ENCODE results near the gene GGN. TPM values are rescaled to one million over a fixed set of nuclear protein-coding genes. Genes with fewer than 3 reads are reported as not detected.
"Not testable (repeated sequence)": the region's sequence is repeated elsewhere in the genome, so short reads cannot be mapped to it uniquely, and the experiment has no call there.

Gene GGN, protein sequence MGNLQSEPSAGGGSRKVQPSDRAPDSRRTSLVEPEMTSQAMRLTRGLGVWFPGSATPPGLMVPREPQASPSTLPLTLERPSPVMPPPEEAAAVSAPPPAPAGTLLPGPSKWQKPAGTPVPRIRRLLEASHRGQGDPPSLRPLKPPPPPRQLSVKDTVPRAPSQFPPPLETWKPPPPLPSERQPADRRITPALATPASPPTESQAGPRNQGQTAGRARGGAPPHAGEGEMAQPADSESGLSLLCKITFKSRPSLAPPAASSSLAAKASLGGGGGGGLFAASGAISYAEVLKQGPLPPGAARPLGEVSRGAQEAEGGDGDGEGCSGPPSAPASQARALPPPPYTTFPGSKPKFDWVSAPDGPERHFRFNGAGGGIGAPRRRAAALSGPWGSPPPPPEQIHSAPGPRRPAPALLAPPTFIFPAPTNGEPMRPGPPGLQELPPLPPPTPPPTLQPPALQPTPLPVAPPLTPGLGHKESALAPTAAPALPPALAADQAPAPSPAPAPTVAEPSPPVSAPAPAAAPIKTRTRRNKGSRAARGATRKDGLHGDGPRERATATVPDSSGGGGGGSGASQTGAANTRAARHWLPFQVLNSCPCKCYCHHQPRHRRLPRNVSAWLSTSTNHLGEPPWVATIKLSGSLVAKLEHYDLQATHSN
- not detected for total RNA-seq

DNA sequence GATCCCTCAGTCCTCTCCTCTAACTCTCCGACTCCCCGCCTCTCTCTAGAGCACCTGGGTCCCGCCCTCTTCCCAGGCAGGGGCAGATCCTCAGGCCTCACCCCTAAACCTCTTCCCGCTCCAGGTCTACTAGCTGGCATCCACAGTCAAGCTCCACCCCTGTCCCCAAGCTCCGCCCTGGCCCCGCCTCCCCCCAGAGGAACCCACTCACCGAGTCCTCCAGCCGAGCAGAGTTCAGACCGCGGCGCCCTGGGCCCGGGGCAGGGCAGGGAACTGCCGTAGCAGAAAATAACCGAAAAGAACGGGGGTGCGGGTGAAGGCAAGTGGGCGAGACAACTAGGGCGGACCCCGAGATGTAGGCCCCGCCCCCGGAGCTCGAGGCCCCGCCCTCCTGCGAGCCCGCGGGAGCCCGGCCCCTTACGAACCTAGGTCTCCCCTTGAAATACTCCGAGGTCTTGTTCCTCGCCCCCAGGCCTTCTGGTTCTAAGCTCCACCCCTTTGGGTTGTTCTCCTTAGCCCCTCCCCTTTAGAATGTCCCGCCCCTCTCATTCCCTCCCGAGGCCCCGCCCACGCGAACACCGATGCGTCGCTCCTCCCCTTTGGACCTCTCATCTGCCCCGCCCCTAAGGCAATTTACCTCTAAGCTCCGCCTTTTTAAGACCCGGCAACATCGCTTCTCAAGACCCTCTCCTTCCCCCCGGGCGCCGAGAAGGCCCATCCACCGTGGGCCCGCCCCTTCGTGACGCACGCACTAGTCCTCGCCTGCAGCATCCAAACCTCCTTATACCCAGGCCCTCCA, at the start of gene GGN:
Gene GGN (minus strand): TSS at position 485 of the 799 bp plus-strand sequence. CDS start 773 bp downstream, outside the sequence.
- ChIA-PET CTCF (interaction anchor here (1.2 to 1.6 kb wide), 6 partner anchors 14 to 543 kb away, joined by 3 to 9 read pairs (median 4); partner anchors contain the start of genes CATSPERG, FAM98C, MRPS12 and PSMD8), POLR2A (interaction anchor here (0.8 to 2.3 kb wide), 4 partner anchors 10 to 490 kb away, joined by 3 to 15 read pairs (median 6); partner anchors contain the start of genes FAM98C and PSMD8)
- peak within 1 kb of the TSS; percentile 70 for H3K4me3 Mint-ChIP-seq
- peaks cover 37% of the 10 kb centered on the region for H3K27me3 Mint-ChIP-seq (ENCODE audit: low read depth)
- H3K4me1 Mint-ChIP-seq (ENCODE audit: low read depth): peaks cover 19% of the 10 kb centered on the region
- no peaks in the 10 kb centered on the region for H3K9me3 Mint-ChIP-seq (ENCODE audit: insufficient read depth)
- peak; percentile 77 for DNase-seq
- H3K36me3 Mint-ChIP-seq (ENCODE audit: low read depth): peaks cover 25% of the 10 kb centered on the region
- ATAC-seq: peak; percentile 78
- peak within 1 kb of the TSS; percentile 46 for H3K27ac Mint-ChIP-seq

DNA sequence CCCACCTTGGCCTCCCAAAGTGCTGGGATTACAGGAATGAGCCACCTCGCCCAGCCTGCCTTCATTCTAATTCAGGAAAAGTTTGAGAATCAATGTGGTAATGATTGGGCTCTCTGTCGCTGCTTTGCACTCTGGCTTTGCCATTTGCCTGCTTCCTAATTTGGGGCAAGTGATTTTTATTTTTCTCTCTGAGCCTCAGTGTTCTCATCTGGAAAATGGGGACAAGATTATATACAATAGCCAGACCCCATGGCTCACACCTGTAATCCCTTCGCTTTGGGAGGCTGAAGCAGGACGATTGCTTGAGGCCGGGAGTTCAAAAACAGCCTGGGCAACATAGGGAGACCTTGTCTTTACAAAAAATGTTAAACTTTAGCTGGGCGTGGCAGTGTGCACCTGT, 49.5 kb upstream of the GGN start:
- H3K4me3 Mint-ChIP-seq: no peak overlapping the region
- no peaks in the 10 kb centered on the region for H3K36me3 Mint-ChIP-seq (ENCODE audit: low read depth)
- H3K4me1 Mint-ChIP-seq (ENCODE audit: low read depth): peaks cover 4% of the 10 kb centered on the region
- ATAC-seq (no peak), DNase-seq (no peak)
- H3K27ac Mint-ChIP-seq: no peak overlapping the region
- ChIA-PET POLR2A (no interaction called here), CTCF (interaction anchor here (1.0 kb wide), 1 partner anchor 35 kb away, joined by 4 read pairs; the partner anchor contains the start of gene FAM98C)
- no peaks in the 10 kb centered on the region for H3K9me3 Mint-ChIP-seq (ENCODE audit: insufficient read depth)
- peaks cover 14% of the 10 kb centered on the region for H3K27me3 Mint-ChIP-seq (ENCODE audit: low read depth)

DNA sequence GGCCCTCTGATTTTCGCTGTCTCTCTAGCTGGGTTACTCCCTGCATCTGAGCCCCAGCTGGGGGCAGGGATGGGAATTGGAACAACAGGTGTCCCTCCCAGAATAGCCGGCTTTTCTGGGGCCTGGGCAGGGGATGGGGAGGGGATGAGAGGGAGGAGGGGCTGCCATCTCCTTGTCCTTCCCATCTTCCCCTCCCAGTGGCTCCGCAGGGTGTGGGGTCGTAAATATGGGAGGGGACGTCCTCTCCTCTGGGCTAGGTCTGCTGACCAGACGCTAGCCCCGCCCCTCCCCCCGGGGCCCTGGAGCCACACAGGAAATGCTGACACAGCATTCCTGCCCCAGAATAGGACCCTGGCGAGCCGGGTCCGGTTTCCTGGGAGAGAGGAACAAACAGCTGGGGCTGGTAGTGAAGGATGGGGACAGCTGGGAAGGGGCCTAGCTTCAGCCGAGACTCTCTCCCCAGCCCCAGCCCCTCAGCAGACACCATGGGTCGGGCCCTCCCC, 46.8 kb upstream of the GGN start:
- H3K4me1 Mint-ChIP-seq (ENCODE audit: low read depth): peaks cover 6% of the 10 kb centered on the region
- ATAC-seq (no peak), DNase-seq (no peak)
- no peaks in the 10 kb centered on the region for H3K36me3 Mint-ChIP-seq (ENCODE audit: low read depth)
- H3K9me3 Mint-ChIP-seq (ENCODE audit: insufficient read depth): no peaks in the 10 kb centered on the region
- no peak overlapping the region for H3K27ac Mint-ChIP-seq
- H3K27me3 Mint-ChIP-seq (ENCODE audit: low read depth): peaks cover 14% of the 10 kb centered on the region
- CTCF ChIA-PET: no interaction called here
- no peak overlapping the region for H3K4me3 Mint-ChIP-seq
- POLR2A ChIA-PET: no interaction called here

DNA sequence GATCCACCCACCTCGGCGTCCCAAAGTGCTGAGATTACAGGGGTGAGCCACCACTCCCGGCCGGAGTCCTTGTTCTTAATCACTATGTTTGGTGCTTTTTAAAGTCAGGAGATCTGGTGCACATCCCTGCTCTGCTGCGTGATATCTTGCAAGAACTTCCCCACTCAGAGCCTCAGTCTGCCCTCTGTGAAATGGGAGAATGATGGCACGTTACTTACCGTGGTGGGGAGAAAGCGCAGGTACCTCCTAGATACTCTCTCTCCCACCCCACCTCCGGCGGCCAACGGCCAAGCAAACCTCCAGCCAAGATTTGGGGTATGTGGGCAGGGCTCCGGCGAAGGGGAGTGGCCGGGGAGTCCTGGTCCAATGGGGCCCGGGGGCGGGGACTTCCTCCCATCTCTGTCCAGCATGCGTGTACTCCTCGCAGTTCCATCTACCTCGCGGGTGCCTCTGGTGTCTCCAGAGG, 45.5 kb upstream of the GGN start, which contains the start of gene RYR1:
Gene RYR1 (plus strand): TSS at position 424 of the 466 bp plus-strand sequence. CDS start 139 bp downstream, outside the sequence.
- peak; percentile 86 for ATAC-seq
- CTCF ChIA-PET: interaction anchor here (1.3 kb wide), 1 partner anchor 30 kb away, joined by 5 read pairs; the partner anchor contains the start of gene FAM98C
- Mint-ChIP-seq H3K9me3 (ENCODE audit: insufficient read depth) (no peaks in the 10 kb centered on the region), H3K4me3 (no peak within 1 kb of the TSS), H3K27ac (no peak within 1 kb of the TSS), H3K4me1 (ENCODE audit: low read depth) (peaks cover 10% of the 10 kb centered on the region), H3K27me3 (ENCODE audit: low read depth) (peaks cover 17% of the 10 kb centered on the region), H3K36me3 (ENCODE audit: low read depth) (no peaks in the 10 kb centered on the region)
- peak; percentile 55 for DNase-seq
- POLR2A ChIA-PET: no interaction called here

DNA sequence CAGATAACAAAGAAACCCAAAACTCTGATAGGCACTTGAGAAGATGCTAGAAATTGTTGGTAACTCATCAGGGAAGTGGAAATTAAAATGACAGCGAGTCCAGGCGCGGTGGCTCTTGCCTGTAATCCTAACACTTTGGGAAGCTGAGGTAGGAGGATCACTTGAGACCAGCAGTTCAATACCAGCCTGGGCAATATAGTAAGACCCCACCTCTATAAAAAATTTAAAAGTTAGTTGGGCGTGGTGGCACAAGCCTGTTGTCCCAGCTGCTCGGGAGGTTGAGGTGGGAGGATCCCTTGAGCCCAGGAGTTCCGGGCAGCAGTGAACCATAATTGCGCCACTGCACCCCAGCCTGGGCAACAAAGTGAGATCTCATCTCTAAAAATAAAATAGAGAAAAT, 43.1 kb upstream of the GGN start:
- no peak overlapping the region for H3K27ac Mint-ChIP-seq
- H3K9me3 Mint-ChIP-seq (ENCODE audit: insufficient read depth): no peaks in the 10 kb centered on the region
- H3K27me3 Mint-ChIP-seq (ENCODE audit: low read depth): peaks cover 14% of the 10 kb centered on the region
- H3K4me1 Mint-ChIP-seq (ENCODE audit: low read depth): peaks cover 18% of the 10 kb centered on the region
- ATAC-seq (no peak), DNase-seq (no peak)
- CTCF ChIA-PET: no interaction called here
- no peaks in the 10 kb centered on the region for H3K36me3 Mint-ChIP-seq (ENCODE audit: low read depth)
- H3K4me3 Mint-ChIP-seq: no peak overlapping the region
- POLR2A ChIA-PET: no interaction called here

DNA sequence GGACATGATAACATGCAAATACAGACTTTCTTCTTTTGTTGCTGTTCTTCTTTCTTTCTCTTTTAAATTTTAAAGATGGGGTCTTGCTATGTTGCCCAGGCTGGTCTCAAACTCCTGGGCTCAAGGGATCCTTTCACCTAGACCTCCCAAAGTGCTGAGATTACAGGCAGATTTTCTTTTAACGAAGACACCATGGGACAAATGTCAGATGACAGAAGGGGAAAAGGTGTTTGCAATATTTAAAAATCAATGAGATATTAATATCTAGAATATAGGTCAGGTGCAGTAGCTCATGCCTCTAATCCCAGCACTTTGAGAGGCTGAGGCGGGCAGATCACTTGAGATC, 42.0 kb upstream of the GGN start:
- Mint-ChIP-seq H3K9me3 (ENCODE audit: insufficient read depth) (no peaks in the 10 kb centered on the region), H3K4me1 (ENCODE audit: low read depth) (peaks cover 25% of the 10 kb centered on the region), H3K4me3 (no peak overlapping the region), H3K27ac (no peak overlapping the region), H3K27me3 (ENCODE audit: low read depth) (peaks cover 14% of the 10 kb centered on the region), H3K36me3 (ENCODE audit: low read depth) (no peaks in the 10 kb centered on the region)
- CTCF ChIA-PET: no interaction called here
- ATAC-seq: no peak
- POLR2A ChIA-PET: no interaction called here
- DNase-seq: no peak

DNA sequence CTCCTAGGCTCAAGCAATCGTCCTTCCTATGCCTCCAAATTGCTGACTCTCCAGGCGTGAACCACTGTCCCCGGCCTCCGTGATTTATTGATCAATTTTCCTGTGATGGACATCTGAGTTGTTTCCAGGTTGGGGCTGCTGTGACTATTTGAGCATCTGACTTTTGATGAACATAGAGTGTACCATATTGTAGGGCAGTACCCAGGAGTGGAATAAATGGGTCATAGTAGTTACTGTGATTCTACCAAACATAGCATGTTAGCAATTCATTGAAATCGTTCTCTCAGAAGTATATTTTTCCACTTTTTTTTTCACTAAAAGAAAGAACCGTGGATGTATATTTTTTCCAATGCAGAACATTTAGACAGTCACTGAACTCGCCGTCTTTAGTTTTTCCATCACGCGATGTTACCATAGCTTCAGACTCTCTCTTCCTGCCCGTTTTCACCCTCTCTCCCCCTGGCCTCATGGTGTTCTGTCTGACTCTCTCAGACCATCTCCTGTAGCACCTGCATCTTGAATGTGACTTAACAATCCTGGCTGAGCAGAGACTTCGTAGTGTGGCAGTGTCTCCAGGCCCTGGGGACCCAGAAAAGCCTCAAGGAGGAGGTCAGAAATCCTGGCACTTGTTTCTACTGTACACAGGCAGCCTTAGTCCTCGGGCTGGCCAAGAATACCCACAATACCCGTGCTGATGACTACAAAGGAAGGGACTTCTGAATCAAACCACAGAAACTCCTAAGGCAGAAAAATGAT, 41.4 kb upstream of the GGN start:
- ATAC-seq (peak; percentile 45), DNase-seq (no peak)
- peaks cover 11% of the 10 kb centered on the region for H3K27me3 Mint-ChIP-seq (ENCODE audit: low read depth)
- H3K4me3 Mint-ChIP-seq: no peak overlapping the region
- POLR2A ChIA-PET: no interaction called here
- H3K27ac Mint-ChIP-seq: no peak overlapping the region
- H3K36me3 Mint-ChIP-seq (ENCODE audit: low read depth): no peaks in the 10 kb centered on the region
- CTCF ChIA-PET: no interaction called here
- no peaks in the 10 kb centered on the region for H3K9me3 Mint-ChIP-seq (ENCODE audit: insufficient read depth)
- peaks cover 24% of the 10 kb centered on the region for H3K4me1 Mint-ChIP-seq (ENCODE audit: low read depth)

DNA sequence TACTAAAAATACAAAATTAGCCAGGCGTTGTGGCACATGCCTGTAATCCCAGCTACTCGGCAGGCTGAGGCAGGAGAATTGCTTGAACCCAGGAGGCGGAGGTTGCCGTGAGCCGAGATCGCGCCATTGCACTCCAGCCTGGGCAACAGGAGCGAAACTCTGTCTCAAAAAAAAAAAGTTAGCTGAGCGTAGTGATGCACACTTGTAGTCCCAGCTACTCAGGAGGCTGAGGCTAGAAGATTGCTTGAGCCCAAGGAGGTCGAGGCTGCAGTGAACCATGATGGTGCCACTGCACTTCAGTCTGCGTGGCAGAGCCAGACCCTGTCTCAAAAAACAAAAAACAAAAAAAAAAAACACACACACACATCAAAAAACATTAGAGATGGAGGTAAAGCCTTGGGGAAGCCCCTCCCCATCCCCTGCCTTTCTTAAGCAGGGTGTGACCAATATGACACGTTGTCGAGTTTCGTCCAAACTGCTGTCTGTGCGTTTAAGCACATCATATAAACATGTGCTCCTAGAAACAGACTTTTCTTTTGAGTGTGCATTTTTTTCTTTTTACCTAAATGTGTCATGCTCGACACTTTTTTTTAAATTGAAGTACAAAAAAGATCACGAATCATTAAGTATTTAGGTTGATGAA, 39.3 kb upstream of the GGN start:
- CTCF ChIA-PET: interaction anchor here (3.4 kb wide), 1 partner anchor 24 kb away, joined by 20 read pairs; the partner anchor contains the start of gene FAM98C
- H3K4me3 Mint-ChIP-seq; DNase-seq; H3K36me3 Mint-ChIP-seq (ENCODE audit: low read depth); H3K27ac Mint-ChIP-seq; POLR2A ChIA-PET; H3K9me3 Mint-ChIP-seq (ENCODE audit: insufficient read depth); ATAC-seq; H3K27me3 Mint-ChIP-seq (ENCODE audit: low read depth): not testable (repeated sequence)
- H3K4me1 Mint-ChIP-seq (ENCODE audit: low read depth): peaks cover 21% of the 10 kb centered on the region

DNA sequence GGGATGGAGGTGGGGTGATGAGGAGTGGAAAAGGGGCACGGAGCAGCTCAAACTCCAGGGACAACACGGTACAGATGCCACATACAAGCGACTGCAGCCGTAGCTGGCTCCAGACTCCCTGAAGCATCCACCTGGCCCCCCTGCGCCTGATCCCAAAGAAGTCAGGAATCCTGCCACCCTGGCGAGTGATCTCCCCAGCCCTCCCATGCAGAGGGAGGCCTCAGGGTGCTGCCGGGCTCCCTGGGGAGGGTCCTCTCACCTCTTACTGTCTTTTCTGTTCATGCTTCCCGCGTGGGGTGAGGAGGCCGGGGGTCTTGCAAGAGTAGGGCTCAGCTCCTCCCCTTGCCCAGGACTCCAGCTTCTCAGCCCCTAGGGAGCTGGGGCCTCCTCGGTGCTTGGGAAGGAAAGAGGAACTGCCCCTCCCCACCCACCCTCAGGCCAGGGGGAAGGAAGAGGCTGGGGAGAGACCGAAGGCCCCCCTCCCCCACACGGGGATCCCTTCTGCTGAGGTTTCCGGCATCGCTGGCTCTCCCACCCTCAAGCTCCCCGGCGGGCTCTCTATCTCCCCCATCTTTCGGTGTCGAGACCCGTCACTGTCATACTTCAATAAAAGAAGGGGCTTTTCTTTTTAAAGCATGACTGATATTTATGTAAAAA, 38.1 kb upstream of the GGN start, which contains the start of gene RASGRP4:
Gene RASGRP4 (minus strand): TSS at position 410 of the 657 bp plus-strand sequence. CDS start 128 bp downstream, at position 282.
- H3K4me3 Mint-ChIP-seq: peak within 1 kb of the TSS; percentile 52
- H3K27me3 Mint-ChIP-seq (ENCODE audit: low read depth): peaks cover 3% of the 10 kb centered on the region
- POLR2A ChIA-PET: interaction anchor here (1.1 kb wide), 1 partner anchor 10 kb away, joined by 4 read pairs; no protein-coding TSS in a partner anchor
- H3K4me1 Mint-ChIP-seq (ENCODE audit: low read depth): peaks cover 21% of the 10 kb centered on the region
- DNase-seq: peak; percentile 54
- peak; percentile 42 for ATAC-seq
- no peaks in the 10 kb centered on the region for H3K36me3 Mint-ChIP-seq (ENCODE audit: low read depth)
- peak within 1 kb of the TSS; percentile 34 for H3K27ac Mint-ChIP-seq
- H3K9me3 Mint-ChIP-seq (ENCODE audit: insufficient read depth): no peaks in the 10 kb centered on the region
- CTCF ChIA-PET: interaction anchor here (0.8 to 3.4 kb wide), 2 partner anchors 23 to 106 kb away, joined by 3 to 20 read pairs; partner anchors contain the start of gene FAM98C

DNA sequence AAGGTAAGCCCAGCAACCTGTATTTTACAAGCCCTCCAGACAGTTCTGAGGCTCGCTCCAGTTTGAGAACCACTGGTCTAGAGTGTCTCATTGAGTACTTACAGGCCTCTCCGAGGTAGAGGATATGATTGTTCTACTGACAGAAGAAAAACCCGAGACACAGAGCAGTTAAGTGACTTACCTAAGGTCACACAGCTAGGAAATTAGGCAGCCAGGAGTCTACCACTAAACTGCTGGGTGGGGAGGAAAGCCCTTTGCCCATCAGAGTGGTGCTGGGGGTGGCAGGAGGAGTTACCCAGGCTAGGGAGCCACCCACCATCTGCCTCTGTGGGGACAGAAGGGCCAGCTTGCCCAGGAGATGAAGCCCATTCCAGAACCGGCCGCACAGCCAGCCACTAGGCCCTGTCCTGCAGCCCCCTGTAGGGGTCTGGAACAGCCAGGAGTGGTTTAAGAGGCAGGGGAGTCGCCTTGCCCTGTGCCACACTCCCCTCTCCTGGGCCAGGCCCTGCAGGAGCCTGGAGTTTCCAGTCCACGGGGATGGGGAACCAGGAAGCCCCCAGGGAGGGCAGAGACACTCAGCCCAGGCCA, 37.5 kb upstream of the GGN start:
- H3K27me3 Mint-ChIP-seq (ENCODE audit: low read depth): peaks cover 3% of the 10 kb centered on the region
- peak overlapping the region; percentile 34 for H3K27ac Mint-ChIP-seq
- DNase-seq (no peak), ATAC-seq (no peak)
- no peak overlapping the region for H3K4me3 Mint-ChIP-seq
- H3K36me3 Mint-ChIP-seq (ENCODE audit: low read depth): no peaks in the 10 kb centered on the region
- POLR2A ChIA-PET: interaction anchor here (1.1 kb wide), 1 partner anchor 9 kb away, joined by 4 read pairs; no protein-coding TSS in a partner anchor
- no peaks in the 10 kb centered on the region for H3K9me3 Mint-ChIP-seq (ENCODE audit: insufficient read depth)
- peaks cover 21% of the 10 kb centered on the region for H3K4me1 Mint-ChIP-seq (ENCODE audit: low read depth)
- CTCF ChIA-PET: interaction anchor here (3.4 kb wide), 1 partner anchor 22 kb away, joined by 20 read pairs; the partner anchor contains the start of gene FAM98C
